ENCODE data around the gene IMPDH2.

IMPDH2 gene

GRCh38 chr3:49028673-49029562, at the start of gene IMPDH2:
Gene IMPDH2 (minus strand): TSS chr3:49029398. CDS start chr3:49029350, 48 bp downstream.
- FAIRE-seq (peak; percentile 97), DNase-seq (ENCODE audit: extremely low spot score, insufficient read length, low read depth) (peak; percentile 75)

- DNase-seq (ENCODE audit: extremely low spot score, insufficient read length, low read depth) (no peak), FAIRE-seq (no peak)
These were observed 47.4 kb upstream of the IMPDH2 start for GRCh38 chr3:49076646-49077045.

GRCh38 chr3:49076116-49076515, 46.9 kb upstream of the IMPDH2 start:
- DNase-seq (ENCODE audit: extremely low spot score, insufficient read length, low read depth) (no peak), FAIRE-seq (no peak)

GRCh38 chr3:49058011-49058410, 28.8 kb upstream of the IMPDH2 start:
- FAIRE-seq (no peak), DNase-seq (ENCODE audit: extremely low spot score, insufficient read length, low read depth) (no peak)

GRCh38 chr3:49057268-49057667, 28.1 kb upstream of the IMPDH2 start:
- no peak for FAIRE-seq
- no peak for DNase-seq (ENCODE audit: extremely low spot score, insufficient read length, low read depth)

GRCh38 chr3:49054344-49054862, 25.2 kb upstream of the IMPDH2 start:
- DNase-seq (ENCODE audit: extremely low spot score, insufficient read length, low read depth), result no peak
- FAIRE-seq, result no peak

GRCh38 chr3:49053543-49053942, 24.3 kb upstream of the IMPDH2 start:
- no peak for DNase-seq (ENCODE audit: extremely low spot score, insufficient read length, low read depth)
- no peak for FAIRE-seq

GRCh38 chr3:49035281-49035680, 6.1 kb upstream of the IMPDH2 start:
- FAIRE-seq, result no peak
- DNase-seq (ENCODE audit: extremely low spot score, insufficient read length, low read depth), result no peak

- no peak for DNase-seq (ENCODE audit: extremely low spot score, insufficient read length, low read depth)
- no peak for FAIRE-seq
These were observed 5.5 kb upstream of the IMPDH2 start for GRCh38 chr3:49034650-49035049.

GRCh38 chr3:49032646-49033304, 3.6 kb upstream of the IMPDH2 start:
- FAIRE-seq, result no peak

GRCh38 chr3:49030321-49030720, 1.1 kb upstream of the IMPDH2 start:
- no peak for DNase-seq (ENCODE audit: extremely low spot score, insufficient read length, low read depth)
- no peak for FAIRE-seq

More at GRCh38 chr3:49032646-49033304, 3.6 kb upstream of the IMPDH2 start:
- no peak for DNase-seq (ENCODE audit: extremely low spot score, insufficient read length, low read depth)

- no peak for FAIRE-seq
- no peak for DNase-seq (ENCODE audit: extremely low spot score, insufficient read length, low read depth)
These were observed 326 bp upstream of the IMPDH2 start for GRCh38 chr3:49029563-49029884.

- no peak for DNase-seq (ENCODE audit: extremely low spot score, insufficient read length, low read depth)
- FAIRE-seq, result no peak
These were observed 913 bp downstream of the IMPDH2 start for GRCh38 chr3:49028298-49028672.

GRCh38 chr3:49027634-49028033, 1.6 kb downstream of the IMPDH2 start:
- FAIRE-seq (no peak), DNase-seq (ENCODE audit: extremely low spot score, insufficient read length, low read depth) (no peak)

GRCh38 chr3:49026536-49026935, 2.7 kb downstream of the IMPDH2 start:
- DNase-seq (ENCODE audit: extremely low spot score, insufficient read length, low read depth) (no peak), FAIRE-seq (no peak)

GRCh38 chr3:49025793-49026520, 3.2 kb downstream of the IMPDH2 start:
- FAIRE-seq (no peak), DNase-seq (ENCODE audit: extremely low spot score, insufficient read length, low read depth) (no peak)

- FAIRE-seq (no peak), DNase-seq (ENCODE audit: extremely low spot score, insufficient read length, low read depth) (no peak)
These were observed 4.0 kb downstream of the IMPDH2 start for GRCh38 chr3:49025005-49025792.

- no peak for DNase-seq (ENCODE audit: extremely low spot score, insufficient read length, low read depth)
- no peak for FAIRE-seq
These were observed 4.7 kb downstream of the IMPDH2 start for GRCh38 chr3:49024449-49024848.

- DNase-seq (ENCODE audit: extremely low spot score, insufficient read length, low read depth), result no peak
- no peak for FAIRE-seq
These were observed 5.4 kb downstream of the IMPDH2 start for GRCh38 chr3:49023775-49024174.

- no peak for DNase-seq (ENCODE audit: extremely low spot score, insufficient read length, low read depth)
These were observed 6.5 kb downstream of the IMPDH2 start for GRCh38 chr3:49022688-49023171.

More at GRCh38 chr3:49022688-49023171, 6.5 kb downstream of the IMPDH2 start:
- no peak for FAIRE-seq

Data from GM18507 (cell line).